Suppressor macrophage (primary cell): ENCODE measurements around the gene NIPBL.
"Not testable (repeated sequence)": the region's sequence is repeated elsewhere in the genome, so short reads cannot be mapped to it uniquely, and the experiment has no call there.

Source experiments
- DNase-seq, 4 experiments: peaks; one replicate each; pipeline ENCODE4 v3.0.0-alpha.2; 2020 to 2022

The NIPBL gene

DNA sequence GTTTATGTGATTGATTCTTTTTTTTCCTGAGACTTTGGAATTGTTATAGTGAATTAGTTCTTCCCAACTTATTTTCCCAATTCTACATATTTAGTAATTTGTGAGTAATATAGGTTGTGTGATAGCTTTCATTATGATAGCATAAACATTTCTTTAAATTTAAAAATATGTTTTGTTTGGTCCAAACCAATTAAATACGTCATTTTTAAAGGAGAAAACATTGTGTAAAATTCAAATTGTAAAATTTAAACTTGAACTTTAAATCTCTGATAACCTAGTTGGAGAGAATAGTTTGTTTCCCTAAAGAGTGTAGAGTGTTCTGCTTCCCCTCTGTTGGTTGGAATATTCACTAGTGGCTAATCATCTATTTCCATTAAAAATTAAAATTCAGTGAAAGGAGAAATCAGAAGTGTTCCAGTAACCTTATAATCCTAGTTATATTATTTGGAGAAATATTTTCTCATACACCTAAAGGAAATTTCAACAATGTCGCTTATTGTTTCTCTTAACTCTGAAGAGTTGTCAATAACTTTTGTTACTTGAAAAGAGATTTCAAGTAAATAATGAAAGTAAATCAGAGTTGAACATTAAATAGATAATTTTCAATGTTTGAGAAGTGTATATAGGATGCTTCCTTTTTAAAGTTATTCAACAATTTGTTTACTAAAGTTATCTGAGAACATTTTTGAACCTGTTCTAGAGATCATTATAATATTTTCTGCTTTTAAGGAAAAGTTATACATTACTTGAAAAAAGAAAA, 2.9 kb downstream of the NIPBL start:
- DNase-seq, result no peak

DNA sequence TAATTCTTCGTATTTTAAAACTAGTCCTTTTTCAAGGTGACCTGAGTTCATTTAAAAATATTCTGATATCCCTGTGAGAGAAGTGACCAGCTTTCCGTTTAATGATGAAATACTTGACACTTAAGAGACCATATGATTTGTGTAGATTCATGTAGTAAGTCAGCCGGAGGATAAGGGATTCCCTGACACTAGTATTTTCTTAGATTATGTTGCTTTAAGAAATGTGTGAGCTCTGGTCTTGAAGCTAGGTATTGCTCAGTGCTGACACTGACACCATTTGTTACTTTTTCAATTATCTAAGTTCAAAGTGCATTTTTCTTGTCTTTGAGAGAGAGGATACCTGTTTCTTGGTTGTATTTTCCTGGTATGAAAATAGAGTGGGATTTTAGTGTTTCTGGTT, 4.2 kb downstream of the NIPBL start:
- peak in 3 of 4 experiments; percentile 5 to 47 (median 44) for DNase-seq

- no peak for DNase-seq
Measured at GRCh38 chr5:36881304-36881703, 4.7 kb downstream of the NIPBL start.

DNA sequence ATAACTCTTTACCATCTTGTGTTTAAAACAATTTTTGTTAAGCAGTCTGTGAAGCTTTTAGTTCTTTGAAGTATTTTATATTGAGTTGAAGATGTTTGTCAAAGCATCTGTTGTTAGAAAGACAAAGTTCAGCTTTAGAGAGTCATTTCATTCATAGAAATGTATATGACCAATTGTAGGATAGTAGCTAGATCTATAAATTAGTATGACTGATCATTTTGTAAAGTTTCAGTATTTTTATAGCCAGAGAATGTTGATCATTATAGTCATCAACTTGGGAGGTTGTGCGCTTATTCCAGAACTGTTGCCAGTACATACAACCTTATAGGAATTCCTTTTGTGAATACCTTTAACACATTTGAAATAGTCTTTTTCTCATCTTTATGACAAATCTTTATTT, 5.2 kb downstream of the NIPBL start:
- no peak for DNase-seq

GRCh38 chr5:36882250-36882649, 5.7 kb downstream of the NIPBL start:
- peak in 1 of 4 experiments; percentile 16 for DNase-seq

GRCh38 chr5:36883894-36884462, 7.4 kb downstream of the NIPBL start:
- no peak for DNase-seq

- no peak for DNase-seq
Measured at GRCh38 chr5:36885149-36885548, 8.6 kb downstream of the NIPBL start.

- DNase-seq, result peak in 2 of 4 experiments; percentile 12 to 22
Measured at GRCh38 chr5:36885566-36886485, 9.3 kb downstream of the NIPBL start.

- no peak for DNase-seq
Measured at GRCh38 chr5:36886791-36887190, 10.2 kb downstream of the NIPBL start.

DNA sequence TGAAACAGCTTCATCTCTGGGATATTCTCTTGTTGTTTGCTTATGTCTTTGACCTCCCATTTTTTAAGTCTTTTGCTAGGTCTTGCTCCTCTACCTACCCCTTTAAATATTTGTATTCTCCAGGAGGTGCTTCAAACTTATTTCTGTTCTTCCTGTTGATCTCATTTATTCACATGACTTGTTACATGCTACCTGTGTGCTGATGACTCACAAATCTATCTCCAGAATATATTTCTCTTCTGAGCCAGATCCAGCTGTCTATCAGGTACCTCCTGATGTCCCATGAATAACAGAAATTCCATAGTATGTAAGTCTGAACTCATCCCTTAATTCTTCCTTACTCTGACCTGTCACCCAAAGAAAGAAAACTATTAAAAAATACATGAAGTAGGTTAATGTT, 11.0 kb downstream of the NIPBL start:
- no peak for DNase-seq

DNA sequence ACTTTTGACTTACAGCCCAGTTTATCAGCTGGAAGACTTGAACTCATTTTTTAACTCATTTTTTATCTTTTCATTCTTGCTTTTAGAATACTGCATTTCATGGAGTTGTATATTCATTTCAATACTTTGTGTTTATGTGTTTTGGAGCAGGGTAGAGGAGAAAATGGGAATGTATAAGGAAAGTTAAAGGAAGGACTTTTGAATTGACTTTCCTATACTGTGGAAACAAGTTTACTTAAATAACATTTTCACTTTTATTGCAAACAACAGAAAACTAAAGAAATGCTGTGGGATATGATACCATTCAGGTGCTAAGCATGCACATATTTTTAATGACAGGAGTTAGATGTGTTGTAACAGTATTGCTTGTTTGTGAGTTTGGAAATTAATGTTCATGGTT, 11.7 kb downstream of the NIPBL start:
- no peak for DNase-seq

DNA sequence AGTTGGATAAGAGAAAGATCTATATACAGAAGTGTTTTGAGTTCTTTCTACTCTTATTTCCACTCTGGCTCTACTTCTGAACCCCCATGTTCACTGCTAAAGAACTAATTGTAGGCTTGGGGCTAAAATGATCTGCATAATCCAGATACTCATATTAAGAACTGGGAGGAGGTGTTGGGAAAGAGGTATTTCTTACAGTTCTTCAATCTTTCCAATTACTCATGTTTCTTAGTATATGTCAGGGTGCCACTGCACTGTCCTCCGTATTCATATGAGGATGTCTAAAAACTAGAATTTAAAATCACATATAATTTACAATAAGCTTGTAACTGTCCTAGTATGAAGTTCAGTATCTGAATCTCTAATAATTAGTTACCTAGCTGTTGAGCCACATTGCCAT, 12.7 kb downstream of the NIPBL start:
- peak in 1 of 4 experiments; percentile 11 for DNase-seq

DNA sequence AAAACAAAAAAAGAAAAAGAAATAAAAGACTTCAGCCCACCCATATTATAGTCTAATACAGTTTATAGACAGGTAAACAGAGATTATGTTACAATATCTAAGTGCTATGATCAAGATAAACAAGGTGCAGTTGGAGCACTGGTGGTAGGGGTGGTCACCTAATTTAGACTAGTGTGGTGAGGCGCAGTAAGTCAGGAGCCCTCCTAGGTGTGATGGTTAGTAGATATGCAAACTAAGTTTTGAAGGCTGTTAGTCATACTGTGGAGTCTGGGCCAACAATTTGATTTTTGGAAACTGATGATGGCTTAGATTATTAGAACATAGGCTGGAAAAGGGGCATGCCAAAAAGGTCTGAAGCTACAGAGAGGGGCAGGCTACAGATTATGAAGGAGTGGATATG, 14.7 kb downstream of the NIPBL start:
- no peak for DNase-seq

DNA sequence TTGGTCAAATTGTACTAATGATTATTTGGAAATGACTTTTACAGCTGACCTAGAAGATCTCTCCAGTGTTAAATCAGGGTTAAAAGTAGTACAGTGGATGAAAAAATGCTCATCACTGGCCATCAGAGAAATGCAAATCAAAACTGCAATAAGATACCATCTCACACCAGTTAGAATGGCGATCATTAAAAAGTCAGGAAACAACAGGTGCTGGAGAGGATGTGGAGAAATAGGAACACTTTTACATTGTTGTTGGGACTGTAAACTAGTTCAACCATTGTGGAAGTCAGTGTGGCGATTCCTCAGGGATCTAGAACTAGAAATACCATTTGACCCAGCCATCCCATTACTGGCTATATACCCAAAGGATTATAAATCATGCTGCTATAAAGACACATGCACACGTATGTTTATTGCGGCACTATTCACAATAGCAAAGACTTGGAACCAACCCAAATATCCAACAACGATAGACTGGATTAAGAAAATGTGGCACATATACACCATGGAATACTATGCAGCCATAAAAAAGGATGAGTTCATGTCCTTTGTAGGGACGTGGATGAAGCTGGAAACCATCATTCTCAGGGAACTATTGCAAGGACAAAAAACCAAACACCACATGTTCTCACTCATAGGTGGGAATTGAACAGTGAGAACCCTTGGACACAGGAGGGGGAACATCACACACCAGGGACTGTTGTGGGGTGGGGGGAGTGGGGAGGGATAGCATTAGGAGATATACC, 15.7 kb downstream of the NIPBL start:
- not testable (repeated sequence) for DNase-seq

GRCh38 chr5:36894954-36895353, 18.4 kb downstream of the NIPBL start:
- no peak for DNase-seq

DNA sequence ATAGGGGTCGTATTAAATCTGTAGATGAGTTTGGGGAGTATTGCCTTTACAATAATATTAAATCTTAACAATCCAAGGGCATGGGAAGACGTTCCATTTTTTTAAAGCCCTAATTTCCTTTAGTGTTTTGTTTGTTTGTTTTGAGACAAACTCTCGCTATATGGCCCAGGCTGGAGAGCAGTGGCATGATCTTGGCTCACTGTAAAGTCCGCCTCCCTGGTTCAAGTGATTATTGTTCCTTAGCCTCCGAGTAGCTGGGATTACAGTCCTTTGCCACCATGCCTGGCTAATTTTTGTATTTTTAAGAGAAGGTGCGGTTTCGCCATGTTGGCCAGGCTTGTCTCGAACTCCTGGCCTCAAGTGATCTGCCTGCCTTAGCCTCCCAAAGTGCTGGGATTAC, 19.9 kb downstream of the NIPBL start:
- no peak for DNase-seq

DNA sequence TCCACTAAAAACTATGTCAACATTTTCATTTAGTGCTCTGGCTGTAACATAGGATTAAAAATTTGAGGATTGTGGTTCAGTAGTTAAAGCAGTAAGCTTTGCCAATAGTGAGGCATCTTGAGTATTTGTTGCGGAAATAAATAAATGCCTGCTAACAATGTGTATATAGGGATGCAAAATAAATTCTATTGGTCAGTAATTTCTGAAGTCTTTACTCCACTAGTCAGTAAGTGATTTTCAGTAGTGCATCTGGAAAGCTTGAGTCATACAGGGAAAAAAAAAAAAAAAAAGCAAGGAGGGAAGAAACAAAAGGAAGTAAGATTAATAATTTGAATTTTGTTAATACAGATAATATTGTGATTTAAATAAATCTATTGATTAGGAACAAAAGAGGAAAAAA, 21.0 kb downstream of the NIPBL start:
- peak in 2 of 4 experiments; percentile 13 to 14 for DNase-seq

- DNase-seq, result no peak
Measured at GRCh38 chr5:36899860-36900259, 23.3 kb downstream of the NIPBL start.

DNA sequence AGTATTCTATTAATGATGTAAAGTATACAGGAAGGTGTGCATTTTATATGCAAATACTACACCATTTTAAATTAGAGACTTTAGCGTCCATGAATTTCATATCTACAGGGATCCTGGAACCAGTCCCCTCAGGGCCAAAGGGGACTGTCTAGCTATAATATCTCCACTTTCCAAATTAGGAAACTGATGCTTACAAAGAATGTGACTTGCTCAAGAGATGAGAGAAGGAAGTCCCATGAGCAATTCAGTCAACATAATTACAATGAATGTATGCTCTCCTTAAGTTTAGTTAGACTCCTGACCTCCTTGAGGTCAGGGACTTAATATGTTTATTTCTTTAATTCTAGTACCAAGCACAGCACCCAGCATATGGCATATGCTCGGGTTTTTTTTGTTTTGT, 23.7 kb downstream of the NIPBL start:
- DNase-seq, result peak; percentile 11 to 67 (median 38)

- DNase-seq, result not testable (repeated sequence)
Measured at GRCh38 chr5:36901077-36901476, 24.5 kb downstream of the NIPBL start.

- DNase-seq, result no peak
Measured at GRCh38 chr5:36901856-36902255, 25.3 kb downstream of the NIPBL start.

- DNase-seq, result no peak
Measured at GRCh38 chr5:36902353-36902752, 25.8 kb downstream of the NIPBL start.

DNA sequence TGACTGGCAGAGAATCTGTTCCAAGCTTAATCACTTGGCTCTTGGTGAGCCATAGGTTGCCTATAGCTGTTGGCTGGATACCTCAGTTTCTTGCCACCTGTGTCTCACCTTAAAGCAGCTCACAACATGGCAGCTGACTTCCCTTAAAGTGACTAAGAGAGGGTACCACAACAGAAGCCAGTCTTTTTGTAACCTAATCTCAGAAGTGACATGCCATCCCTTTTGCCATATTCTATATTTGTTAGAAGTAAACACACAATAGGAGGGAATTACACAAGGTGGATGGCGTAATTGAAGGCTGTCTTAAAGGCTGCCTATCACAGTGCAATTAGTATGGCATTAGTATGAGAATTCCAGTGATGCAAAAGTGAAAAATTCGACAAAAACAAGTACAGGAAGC, 28.1 kb downstream of the NIPBL start:
- DNase-seq, result peak in 2 of 4 experiments; percentile 13 to 21
